Measurements from ENCODE around the gene IL34.
"Not testable (repeated sequence)": the region's sequence is repeated elsewhere in the genome, so short reads cannot be mapped to it uniquely, and the experiment has no call there.

IL34 gene

DNA sequence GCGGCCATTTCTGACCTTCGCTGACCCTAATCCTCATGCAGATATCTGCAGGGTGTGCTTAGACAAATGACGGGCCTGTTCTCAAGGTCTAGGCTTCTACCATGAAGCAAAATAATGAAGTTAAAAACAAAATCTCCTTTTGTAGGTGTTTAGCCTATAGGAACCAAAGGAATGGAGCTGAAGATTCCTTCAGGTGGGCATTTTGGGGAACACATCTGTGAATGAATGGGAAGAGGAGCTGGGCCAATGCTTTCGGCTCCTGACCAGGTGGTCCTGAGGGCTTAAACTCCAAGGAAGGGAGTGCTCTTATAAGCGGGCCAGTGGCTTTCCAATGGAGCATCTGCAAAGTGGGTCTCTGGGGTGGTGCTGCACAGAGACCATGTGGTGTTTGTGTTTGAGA, 14.1 kb upstream of the IL34 start:
- no peak for DNase-seq (ENCODE audit: low spot score)

DNA sequence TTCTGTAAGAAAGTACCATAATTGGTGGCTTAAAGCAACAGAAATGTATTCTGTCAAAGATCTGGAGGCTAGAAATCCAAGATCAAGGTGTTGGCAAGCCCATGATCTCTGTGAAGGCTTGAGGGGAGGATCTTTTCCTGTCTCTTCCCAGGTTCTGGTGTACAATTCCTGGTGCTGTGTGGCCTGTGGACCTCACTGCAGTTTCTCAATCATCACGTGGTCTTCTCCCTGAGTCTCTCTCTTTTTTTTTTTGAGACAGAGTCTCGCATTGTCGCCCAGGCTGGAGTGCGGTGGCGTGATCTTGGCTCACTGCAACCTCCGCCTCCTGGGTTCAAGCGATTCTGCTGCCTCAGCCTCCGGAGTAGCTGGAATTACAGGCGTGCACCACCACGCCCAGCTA, 12.7 kb upstream of the IL34 start:
- DNase-seq (ENCODE audit: low spot score): not testable (repeated sequence)

DNA sequence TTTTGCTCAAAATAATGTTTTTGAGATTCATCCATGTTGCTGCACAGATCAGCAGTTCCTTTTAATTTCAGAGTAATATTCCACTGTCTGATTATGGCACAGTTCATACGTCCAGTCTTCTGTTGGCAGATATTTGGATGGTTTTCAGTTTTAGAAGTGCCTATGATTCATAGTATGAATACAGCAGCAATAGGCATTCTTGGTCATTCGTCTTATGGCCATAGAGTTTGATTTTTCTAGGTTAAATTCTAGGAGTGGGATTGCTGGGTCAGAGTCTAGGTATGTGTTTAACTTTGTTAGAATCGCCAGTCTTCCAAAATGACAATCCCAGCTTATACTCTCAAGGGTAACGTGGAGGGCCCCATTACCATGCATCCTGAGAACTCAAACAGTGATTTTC, 11.5 kb upstream of the IL34 start:
- DNase-seq (ENCODE audit: low spot score): no peak

DNA sequence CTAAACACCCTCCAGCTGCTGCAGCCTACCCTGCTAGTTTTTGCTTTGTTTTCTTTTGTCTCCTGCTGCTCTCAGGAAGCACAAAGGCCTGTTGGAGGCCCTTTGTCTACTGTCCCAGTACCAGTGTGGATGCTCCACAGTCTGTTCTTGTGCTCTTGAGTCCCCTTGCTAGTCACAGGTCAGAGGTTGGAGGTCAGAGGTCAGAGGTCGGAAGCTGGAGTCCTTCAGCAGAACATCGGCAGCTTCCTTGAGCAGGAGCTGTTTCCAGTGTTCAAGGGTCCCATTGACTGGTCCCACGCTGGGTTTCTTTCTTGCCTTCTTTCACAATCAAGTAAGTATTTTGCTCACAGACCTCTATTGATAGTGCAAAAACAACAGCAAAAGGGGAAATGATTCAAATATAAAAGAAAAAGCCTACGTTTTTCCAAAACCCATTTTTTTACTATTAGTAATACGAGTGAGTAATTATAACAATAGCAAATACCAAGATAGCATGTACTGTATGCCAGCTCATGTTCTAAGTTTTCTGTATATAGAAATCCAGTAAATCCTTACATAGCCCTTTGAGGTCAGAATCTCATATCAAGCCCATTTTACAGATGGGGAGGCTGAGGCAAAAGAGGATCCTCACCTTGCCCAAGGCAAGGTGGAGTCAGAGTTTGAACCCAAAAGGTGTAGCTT, 10.9 kb upstream of the IL34 start:
- peak; percentile 72 for DNase-seq (ENCODE audit: low spot score)

DNA sequence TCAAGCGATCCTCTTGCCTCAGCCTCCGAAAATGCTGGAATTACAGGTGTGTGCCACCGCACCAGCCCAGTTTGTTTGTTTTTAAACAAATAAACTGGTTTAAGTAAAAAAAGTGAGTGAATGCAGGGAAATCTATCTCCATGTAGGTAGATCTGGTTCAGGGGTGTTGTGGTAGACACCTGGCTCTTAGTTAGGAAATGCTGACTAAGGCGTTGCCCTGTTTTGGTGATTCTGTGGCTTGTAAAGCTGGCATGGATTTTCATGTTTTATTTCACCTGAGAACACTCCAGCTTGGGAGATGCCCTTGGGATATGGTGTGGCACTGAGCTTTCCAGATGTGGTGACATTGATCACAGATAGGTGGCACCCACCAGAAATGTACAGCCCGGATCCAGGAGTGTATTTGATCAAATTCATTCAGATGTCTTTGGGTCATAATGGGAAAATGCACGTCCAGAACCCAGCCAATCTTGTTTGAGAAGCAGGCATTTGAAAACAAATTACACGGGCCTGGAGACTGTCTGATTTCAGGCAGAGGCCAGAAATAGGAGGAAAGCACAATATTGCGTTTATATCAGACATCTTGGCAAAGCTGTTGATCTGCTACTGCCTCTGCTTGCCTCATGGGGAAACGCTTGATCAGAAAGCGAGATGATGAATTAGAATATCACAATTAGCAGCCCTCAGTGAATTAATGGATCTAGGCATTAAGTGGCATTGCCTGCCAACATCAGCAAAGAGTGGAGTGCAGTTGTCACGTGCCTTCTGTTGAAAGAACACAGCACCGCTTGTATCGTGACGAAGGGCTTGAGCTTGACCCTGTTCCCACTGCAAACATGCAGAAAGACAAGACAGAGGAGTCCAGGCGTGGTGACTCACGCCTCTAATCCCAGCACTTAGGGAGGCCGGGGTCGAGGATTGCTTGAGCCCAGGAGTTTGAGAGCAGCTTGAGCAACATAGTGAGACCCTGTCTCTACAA, 7.3 kb upstream of the IL34 start:
- DNase-seq (ENCODE audit: low spot score): no peak

DNA sequence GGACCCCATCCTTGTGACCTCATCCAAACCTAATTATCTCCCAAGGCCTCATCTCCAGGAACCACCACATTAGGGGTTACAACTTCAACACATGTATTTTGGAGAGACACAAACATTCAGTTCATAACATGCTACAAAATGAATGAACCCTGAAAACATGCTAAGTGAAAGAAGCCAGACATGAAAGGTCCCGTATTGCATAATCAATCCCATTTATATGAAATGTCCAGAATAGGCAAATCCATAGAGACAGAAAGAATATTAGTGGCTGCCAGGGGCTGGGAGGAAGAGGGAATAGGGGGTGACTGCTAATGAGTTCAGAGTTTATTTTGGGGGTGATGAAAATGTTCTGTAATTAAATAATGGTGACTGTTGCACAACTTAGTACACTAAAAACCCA, 3.7 kb upstream of the IL34 start:
- no peak for DNase-seq (ENCODE audit: low spot score)

DNA sequence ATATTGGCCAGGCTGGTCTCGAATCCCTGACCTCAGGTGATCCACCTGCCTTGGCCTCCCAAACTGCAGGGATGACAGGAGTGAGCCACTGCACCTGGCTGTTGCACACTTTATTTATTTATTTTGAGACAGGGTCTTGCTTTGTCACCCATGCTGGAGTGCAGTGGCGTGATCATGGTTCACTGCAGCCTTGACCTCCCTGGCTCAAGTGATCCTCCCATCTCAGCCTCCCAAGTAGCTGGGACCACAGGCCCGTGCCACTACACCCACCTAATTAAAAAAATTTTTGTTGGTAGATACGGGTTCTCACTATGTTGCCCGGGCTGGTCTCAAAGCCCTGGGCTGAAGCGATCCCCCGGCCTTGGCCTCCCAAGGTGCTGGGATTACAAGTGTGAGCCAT, 3.1 kb upstream of the IL34 start:
- not testable (repeated sequence) for DNase-seq (ENCODE audit: low spot score)

DNA sequence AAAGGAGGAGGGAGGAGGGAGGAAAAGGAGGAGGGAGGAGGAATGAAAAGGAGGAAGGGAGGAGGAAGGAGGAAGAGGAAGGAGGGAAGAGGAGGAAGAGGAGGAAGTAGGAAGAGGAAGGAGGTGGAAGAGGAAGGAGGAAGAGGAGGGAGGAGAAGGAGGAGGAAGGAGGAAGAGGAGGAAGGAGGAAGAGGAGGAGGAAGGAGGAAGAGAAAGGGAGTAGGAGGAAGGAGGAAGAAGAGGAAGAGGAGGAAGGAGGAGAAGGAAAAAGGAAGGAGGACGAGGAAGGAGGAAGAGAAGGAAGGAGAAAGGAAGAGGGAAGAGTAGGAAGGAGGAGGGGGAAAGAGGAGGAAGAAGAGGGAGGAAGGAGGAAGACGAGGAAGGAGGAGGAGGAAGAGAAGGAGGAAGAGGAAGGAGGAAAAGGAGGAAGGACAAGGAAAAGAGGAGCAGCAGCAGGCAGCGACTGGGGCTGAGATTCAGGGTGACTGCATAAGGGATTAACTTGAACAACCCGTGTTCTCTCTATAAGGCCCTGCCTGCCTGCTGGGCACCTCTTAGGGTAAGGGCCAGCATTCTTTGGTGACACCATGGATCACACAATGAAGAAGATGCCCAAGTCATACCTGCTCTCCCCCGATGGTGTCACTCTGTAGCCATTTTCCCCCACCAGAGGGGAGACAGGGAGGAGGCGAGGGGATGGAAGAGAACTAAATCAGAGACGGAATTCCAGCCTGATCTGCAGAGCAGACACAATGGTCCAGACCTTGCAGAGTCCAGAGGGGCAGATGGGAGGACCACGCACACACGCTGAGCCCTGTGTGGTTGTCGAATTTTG, 1.4 kb upstream of the IL34 start:
- DNase-seq (ENCODE audit: low spot score): no peak

DNA sequence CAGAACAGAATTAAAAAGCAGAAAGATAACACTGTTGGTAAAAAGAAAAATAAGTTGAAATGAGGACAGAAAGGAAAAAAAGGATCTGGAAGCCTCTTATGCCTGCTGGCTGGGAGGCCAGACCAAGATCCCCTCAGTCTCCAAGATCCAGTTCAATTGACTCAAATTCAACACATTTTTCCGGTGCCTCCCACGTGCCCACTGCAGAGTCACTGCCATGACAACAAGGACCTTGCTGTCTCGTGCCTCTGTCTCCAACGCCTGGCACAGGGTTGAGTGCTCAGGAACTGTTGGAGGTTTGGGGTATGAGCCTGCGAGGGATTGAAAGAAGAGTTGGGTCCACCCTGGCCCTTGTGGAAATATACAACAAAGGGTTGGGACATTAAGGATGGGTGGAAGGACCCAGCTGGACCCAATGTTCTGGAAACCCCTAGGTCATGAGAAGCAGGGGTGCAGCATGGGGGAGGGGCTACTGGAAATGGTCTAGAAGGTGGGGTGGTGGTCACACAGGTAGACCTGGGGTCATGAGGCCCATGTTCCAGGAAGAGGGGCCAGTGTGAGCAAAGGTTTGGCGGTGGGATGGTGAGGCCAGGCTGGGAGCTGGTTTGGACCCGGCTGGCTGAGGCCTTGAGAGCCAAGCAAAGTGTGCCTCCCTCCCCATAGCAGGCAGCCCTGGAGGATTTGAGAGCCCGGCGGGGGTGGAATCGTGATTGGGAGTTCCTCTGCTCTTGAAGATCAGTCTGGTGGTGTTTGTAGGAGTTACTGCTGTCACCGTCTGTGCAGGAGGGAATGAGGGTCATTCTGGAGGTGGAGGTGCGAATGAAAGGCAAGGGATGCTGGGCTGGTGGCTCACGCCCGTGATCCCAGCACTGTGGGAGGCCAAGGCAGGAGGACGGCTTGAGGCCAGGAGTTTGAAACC, 1.3 kb downstream of the IL34 start:
- DNase-seq (ENCODE audit: low spot score): no peak

DNA sequence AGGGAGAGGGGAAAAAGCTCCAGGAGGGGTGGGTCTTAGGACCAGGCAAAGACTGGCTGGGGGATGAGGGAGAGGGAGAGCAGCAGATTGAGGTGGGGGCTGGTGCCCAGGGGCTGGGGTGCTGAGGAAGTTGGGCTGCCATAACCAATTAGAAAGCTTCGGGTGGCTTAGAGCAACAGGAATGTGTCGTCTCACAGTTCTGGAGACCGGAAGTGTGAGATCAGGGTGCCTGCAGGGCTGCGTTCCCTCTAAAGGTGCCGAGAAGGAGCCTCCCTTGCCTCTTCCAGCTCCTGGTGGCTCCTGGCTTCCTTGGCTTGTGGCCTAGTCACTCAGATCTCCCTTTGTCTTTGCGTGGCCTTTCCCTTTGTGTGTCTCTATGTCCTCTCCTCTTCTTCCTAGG, 2.2 kb downstream of the IL34 start:
- no peak for DNase-seq (ENCODE audit: low spot score)

DNA sequence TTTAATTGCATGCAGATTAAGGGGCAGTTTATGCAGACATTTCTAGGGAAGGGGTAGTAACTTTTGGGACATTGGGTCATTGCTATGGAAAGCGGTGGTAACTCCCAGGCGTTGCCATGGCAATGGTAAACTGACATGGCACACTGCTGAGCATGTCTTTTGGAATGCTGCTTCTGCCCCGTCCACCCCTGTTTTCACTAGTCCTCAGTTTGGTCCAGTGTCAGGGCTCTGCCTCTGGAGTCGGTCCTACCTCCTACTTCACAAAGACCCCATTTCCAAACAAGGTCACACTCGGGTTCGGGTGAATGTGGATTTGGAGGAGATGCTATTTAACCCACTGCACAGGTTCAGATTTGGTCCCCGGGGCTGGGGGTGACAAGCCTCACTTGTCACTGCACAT, 2.9 kb downstream of the IL34 start:
- DNase-seq (ENCODE audit: low spot score): peak; percentile 24

DNA sequence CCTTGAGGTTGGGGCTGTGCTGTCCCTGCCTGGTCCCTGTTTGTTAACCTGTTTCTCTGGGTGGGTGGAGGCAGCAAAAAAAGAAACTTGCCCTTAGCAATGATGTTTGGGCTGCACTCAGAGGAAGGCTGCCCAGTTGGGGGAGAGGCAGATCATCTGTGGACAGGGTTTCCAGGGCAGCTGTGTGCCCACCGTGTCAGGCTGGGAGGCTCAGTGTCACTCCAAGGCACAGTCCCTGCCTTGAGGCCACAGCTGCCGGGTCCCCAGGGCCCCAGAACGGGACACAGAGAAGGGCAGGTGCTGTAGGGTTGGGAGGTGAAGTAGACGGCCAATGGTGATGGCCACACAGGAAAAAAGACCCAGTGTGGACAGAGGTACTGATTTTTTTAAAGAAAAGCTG, 3.9 kb downstream of the IL34 start:
- DNase-seq (ENCODE audit: low spot score): no peak

DNA sequence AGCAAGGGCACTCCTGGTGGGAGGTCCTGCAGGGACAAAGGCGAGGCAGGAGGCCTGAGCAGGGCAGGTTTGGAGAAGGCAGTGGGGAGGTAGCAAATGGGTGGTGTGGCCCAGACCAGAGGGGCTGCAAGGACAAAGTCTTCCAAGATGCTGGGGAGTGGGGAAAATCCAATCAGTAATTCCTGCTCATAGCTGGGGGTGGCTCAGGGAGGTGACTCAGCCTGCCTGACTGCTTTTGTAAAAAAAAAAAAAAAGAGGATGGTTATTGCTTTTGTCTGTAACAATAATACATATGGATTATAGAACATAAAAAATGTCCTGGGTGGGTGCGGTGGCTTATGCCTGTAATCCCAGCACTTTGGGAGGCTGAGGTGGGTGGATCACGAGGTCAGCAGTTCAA, 5.2 kb downstream of the IL34 start:
- DNase-seq (ENCODE audit: low spot score): no peak

DNA sequence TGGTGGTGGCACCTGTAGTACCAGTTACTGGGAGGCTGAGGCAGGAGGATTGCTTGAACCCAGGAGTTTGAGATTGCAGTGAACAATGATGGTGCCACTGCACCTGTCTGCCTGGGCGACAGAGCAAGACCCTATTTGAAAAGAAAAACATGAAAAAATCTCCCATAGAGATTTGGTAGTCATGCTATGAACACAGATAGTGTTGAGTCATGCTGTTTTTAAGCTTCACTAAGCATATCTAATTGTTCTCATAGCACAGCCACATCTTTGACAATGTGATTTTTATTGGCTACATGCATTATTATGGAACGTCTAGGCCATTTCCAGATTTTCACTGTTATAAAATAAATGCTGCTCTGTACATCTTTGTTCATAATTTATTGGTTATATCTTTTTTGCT, 6.0 kb downstream of the IL34 start:
- DNase-seq (ENCODE audit: low spot score): no peak

DNA sequence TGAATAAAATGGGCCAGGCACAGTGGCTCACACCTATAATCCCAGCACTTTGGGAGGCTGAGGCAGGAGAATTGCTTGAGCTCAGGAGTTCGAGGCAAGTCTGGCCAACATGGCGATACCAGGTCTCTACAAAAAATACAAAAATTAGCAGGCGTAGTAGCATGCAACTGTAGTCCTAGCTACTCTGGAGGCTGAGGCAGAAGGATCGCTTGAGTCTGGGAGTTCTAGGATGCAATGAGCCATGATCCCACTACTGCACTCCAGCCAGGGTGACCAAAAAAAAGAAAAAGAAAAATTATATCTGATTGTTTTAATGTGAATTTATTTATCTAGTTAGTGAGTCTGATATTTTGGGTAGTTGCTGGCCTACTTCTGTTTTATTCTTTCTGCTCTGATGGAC, 7.0 kb downstream of the IL34 start:
- no peak for DNase-seq (ENCODE audit: low spot score)

DNA sequence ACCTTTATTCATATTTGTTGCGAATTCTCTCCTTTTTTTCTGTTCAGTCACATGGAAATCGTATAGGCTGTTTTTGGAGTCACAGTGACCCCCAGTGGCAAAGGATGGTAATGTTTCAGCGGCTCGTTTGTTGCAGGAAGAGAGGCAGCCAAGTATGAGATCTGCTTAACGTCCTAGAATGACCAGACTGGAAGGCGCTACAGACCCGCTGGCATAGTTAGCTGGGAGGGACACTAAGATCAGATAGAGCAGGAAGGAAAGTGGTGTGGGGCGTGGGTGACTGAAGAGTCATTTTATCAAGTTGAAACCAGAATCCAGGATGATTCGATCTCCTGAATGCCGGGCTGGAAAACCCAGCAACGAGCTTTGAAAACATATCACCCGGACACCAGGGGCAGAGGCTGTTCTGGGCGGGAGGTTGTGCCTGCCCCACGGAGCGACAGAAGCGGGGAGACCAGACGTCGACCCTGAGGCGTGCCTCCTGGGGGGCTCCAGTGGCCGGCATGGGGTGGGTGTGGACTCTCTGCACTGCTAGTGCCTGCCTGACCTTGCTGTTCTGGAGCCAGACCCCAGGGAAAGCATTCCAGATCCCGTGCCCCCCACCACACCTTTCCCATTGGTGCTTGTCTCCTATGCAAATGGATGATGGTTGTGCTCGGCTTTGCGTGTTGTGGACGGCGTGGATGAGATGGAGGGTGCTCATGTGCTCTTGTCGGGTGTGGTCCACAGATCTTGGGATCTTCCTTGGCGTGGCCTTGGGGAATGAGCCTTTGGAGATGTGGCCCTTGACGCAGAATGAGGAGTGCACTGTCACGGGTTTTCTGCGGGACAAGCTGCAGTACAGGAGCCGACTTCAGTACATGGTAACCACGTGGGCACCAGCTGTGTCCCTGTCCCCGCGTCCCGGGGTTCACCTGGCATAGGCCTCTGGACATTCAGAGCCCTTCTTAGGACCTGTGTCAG, 7.7 kb downstream of the IL34 start:
- DNase-seq (ENCODE audit: low spot score): peak; percentile 80

DNA sequence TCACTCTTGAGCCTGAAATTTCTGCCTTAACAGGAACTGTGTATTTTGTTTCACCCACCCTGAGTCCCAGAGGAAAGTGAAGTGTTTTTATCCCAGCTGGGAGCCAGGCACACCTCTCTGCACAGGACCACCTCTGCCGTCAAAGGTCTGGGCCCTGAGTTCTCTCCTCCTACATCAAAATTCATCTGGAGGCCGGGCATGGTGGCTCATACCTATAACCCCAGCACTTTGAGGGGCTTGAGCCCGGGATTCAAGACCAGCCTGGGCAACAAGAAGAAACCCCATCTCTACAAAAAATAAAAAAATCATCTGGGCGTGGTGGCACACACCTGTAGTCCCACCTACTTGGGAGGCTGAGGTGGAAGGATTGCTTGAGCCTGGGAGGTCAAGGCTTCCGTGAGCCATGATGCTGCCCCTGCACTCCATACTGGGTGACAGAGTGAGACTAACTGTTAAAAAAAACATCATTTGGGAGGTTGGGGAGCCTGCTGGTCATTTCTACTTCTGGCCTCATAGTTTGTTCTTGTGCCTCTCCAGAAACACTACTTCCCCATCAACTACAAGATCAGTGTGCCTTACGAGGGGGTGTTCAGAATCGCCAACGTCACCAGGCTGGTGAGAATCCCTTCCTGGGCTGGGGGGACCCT, 9.8 kb downstream of the IL34 start:
- DNase-seq (ENCODE audit: low spot score): no peak

DNA sequence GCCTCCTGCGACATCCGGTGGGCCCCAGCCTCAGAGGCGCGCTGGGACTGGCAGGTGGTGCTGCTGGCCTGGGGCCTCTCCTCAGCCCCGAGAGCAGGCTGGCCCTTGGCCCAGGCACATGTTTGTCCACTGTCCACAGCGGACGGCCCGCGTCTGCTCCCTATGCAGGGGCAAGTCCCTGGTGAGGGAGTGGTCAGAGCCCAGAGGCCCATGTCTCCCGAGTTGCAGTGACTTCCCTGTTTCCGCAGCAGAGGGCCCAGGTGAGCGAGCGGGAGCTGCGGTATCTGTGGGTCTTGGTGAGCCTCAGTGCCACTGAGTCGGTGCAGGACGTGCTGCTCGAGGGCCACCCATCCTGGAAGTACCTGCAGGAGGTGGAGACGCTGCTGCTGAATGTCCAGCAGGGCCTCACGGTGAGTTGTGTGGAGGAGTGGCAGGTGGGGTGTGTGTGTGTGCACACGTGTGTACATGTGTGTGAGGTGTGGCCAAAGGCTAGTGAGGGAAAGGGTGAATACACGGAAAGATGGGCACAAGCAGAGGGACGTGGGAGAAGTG, 10.4 kb downstream of the IL34 start:
- no peak for DNase-seq (ENCODE audit: low spot score)

DNA sequence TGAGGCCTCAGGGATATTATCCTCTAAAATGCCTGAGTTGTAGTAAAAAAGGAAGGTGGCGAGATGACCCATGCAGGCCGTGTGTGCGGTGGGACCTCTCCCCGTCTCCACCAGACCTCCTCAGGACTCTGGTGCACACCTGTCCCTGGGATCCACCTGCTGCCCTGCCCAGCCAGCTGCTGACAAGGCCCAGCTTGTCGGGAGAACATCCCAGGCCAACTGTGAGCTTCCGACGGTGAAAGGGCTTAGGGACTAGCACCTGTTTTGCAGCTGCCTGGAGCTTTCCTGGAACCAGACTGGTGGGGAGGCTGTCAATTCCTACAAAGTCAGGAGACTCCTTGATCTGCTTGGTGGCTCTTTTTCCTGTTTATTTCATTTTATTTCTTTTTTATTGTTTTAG, 11.6 kb downstream of the IL34 start:
- DNase-seq (ENCODE audit: low spot score): no peak
